Measurements from ENCODE around the gene LRMDA.
"Not testable (repeated sequence)": the region's sequence is repeated elsewhere in the genome, so short reads cannot be mapped to it uniquely, and the experiment has no call there.

LRMDA gene

DNA sequence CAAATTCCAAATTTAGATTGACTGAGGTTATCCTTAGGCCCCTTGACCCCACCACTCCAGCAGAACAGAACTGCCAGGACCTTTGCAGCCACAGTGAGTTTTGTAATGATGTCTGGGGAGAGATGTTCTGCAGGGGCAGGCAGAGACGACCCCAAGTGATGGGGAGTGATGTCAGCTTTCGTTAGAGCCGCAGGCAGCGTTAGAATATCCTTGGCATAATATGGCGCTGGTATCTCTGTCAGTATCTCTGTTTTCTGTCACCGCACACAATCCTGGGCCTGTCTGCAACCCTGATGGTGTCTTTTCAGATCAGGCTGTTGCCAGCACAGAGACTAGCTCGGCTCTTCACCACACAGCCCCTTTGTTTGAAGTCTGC, 1122.6 kb downstream of the LRMDA start:
- DNase-seq (ENCODE audit: low spot score) = no peak

DNA sequence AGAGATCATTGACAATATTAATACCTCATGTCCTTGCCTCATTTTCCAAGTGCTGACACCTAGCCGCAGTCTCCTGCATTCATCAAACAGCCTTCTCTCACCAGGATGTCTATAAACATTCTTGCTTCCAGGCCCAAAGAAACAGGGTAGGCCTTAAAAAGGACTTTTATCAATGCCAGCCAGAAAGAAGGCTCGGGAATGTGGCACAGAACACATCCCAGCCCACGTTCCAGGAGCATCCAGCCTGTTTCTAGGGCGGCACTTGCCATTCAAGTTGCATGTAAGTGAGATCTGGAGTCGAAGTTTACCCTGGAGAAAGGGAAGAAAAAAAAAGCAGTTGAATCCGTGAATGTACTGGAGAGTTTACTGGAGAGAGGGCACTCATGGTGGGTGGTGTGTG, 1123.1 kb downstream of the LRMDA start:
- no peak for DNase-seq (ENCODE audit: low spot score)

DNA sequence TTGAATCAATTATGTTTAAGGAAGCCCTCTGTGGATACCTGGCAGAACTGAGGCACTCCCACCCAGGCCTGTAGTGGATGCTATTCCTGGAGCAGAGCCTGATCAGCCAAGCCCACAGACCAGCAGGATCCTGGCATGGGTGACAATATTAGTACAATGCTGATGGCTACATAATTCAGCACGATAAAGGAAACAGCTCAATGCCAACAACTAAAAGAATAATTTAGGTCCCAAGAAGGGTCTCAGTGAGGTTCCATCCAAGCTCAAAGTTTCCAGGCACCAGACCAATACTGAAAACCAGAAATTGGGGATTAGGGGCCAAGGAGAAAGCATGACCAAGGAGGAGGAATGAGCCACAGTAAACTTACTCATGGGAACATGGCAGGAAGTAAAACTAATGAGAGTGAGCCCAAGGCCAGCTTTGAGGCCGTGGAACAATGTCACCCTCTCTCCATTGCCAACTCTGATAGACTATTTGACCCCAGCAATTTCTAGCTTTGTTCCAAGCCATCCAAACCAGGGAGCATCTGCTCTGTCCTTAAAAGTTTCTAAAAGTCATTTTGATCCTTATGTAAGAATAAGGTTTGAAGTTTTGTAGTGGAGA, 1123.7 kb downstream of the LRMDA start:
- no peak for DNase-seq (ENCODE audit: low spot score)

DNA sequence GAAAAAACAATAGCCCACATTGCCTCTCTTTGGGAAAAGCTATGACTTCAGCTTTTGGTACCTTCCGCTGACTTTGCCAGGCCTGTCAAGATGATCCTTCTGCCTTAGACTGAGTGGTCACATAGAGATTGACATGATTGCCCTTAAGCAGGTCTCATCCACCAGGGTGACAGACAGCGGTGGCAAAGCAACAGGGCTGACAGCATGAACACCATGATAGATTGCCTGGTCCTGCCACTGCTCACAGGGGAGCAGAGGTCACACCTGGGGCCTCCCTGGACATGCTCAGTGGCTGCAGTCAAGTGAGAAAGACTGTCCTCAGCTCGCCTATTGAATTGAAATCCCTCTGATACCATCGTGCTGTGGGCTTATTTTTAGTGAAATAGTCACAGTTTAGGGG, 1125.9 kb downstream of the LRMDA start:
- no peak for DNase-seq (ENCODE audit: low spot score)

DNA sequence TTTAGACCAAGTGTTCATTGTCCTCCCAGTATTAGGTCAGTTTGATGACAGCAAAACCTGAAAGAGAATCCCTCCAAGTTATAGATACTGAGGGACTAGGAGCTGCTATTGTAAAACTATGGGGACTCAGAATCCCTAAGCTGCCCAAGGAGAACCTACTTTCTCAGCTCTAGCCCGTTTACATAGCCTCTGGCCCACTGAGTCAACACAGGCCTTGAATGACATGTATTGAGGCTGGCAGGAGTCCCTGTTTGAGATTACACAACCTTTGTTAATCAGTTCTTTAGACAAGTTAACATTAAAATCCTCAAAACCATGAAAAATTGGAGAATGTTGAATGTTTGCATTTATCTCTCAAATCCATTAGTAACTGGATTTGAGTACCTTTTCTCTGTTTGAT, 1127.2 kb downstream of the LRMDA start:
- no peak for DNase-seq (ENCODE audit: low spot score)

DNA sequence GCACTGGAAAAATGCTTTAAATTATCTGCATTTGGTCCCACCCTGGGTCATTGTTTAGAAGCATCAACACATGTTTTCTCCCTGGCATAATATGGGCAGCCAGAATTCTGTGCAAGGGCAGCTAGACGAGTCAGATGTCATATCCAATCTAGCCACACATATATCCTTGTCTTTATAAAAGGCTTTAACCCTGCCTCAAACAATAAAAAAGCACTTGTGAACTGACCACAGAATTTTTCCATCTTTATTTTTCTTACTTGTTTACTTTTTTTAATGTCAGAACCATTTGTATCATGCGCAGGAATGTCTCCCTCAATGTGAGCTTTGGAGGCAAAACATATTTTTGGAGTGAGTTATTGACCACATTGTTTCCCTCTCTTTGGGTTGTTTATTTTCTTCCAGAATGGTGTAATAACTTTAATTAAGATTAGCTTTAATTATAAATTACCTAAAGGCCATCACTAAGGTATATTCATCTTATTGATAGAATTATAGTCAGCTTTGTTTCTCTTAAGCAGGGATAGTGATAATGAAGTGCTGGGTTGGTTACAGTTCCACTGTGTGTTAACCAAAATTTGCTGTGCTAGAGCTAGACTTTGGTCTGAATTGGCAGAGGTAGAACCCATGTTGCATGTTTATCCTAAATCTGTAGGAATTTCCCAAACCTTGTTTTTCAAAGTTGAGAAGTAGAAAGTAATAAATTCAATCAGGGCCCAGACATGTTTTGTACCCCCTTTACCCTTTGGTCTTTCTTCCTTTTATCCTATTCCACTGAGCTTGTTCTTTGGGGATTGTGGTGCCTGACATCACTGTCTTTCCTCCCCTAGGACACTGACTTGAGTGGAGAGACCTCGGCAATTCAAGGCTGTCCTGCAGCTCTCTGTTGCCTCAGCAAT, 1127.8 kb downstream of the LRMDA start:
- DNase-seq (ENCODE audit: low spot score) = no peak

DNA sequence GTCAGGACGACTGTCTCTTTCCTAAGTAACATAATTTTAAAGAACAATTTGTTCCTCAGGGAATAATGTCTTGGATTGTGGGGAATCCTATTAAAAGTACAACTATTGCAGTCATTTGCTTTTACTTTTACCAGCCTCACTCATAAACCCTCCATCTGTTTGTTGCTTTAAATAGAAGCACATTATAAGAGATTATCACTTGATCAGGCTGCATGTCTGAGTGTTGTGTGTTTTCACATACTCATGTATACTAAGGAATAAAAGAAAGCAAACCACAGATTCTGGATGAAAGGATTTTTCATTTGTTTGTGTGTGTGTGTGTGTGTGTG, 1128.4 kb downstream of the LRMDA start:
- DNase-seq (ENCODE audit: low spot score) = no peak

DNA sequence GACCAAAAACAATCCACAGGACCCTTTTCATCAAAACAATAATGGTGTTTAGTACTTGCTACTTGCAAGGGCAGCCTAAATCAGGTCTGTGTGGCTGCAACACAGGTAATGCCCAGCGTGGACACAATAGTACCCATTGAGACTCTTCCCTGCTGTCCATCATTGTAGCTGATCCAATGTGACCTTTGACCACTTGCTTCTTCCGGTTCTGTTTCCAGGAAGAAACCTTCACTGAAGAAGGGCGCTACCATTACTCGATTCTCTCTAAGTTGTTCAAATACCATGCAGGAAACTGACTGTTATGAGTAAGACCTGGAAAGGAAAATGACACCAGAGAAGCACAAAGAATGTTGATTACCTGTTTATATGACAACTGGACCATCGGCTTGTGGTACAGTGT, 1128.9 kb downstream of the LRMDA start:
- DNase-seq (ENCODE audit: low spot score) = no peak

DNA sequence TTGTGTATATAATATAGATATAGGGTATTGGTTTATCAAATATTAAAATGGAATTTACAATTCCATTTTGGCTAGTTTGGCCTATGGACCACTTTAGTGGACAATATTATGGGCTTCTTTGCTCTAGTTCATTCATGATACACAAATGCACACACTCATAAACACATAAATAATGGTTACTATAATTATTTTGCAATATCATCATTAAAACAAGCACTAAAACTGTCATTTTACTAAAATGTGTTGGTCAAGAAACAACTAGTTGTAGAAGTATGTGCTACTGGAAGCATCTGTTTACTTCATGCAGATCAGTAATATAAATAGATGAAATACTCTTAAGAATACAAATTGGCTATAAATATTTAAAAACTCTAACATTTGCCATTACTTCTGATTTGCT, 1131.9 kb downstream of the LRMDA start:
- DNase-seq (ENCODE audit: low spot score) = no peak

DNA sequence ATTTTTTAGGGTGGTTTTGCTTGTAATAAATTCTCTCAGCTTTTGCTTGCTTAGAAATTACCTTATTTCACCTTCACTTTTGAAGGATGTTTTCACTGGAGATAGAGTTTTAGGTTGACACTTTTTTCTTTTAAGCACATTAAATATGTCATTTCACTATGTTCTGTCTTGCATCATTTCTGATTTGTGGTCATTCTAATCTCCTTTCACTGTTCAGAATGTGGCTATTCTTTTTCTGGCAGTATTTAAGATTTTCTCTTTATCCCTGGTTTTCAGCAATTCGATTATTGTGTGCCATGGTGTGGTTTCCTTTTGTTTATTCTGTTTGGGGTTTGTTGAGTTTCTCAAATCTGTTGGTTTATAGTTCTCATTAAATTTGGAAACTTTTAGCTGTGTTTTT, 1140.6 kb downstream of the LRMDA start:
- DNase-seq (ENCODE audit: low spot score) = no peak

DNA sequence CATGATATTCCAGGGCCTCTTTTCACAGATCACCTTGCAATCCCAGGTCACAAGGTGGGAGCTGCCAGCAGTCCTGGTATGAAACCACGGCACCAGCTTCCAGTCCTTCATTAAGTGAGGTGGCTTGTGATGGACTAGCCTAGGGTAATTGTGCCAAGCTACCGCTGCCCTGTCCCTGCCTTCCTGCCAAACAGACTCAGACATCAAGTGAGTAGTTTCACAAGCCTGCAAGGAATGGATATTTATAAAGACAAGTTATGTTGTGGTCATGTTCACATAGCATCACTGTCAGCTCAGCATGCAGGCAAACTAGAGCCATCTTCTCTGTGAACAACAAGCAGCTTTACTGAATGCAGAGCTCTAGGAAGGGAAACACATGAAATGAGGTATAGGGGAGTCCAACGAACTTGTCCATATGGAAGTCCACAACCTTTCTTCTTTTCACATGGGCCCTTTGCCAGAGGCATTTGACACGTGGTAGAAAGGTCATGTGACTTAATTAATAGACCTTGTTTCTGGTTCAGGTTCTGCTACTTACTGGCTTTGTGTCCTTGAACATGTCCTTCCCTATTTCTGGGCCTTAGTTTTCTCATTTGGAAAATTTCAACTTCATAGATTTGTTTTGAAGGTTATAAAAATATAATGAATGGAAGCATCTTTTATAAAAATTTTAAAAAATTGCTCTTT, 1145.0 kb downstream of the LRMDA start:
- DNase-seq (ENCODE audit: low spot score) = no peak

DNA sequence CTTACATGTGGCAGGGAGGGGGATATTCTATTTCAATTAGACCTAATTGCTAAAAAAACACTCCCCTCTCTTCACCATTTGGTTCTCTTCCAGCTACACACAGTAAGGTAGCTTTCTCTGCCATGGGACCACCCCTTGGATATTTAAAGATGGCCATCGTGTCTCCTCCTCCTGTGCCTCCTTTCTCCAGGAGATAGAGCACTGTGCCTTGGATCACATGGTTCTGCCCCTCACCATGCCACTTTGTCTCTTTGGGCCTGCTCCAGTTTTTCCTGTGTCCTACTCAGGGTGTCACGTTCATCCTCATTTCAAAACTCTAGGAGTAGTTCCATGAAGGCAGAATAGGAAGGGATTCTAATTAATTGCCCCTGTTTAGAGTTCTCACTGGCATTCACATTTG, 1146.0 kb downstream of the LRMDA start:
- no peak for DNase-seq (ENCODE audit: low spot score)

DNA sequence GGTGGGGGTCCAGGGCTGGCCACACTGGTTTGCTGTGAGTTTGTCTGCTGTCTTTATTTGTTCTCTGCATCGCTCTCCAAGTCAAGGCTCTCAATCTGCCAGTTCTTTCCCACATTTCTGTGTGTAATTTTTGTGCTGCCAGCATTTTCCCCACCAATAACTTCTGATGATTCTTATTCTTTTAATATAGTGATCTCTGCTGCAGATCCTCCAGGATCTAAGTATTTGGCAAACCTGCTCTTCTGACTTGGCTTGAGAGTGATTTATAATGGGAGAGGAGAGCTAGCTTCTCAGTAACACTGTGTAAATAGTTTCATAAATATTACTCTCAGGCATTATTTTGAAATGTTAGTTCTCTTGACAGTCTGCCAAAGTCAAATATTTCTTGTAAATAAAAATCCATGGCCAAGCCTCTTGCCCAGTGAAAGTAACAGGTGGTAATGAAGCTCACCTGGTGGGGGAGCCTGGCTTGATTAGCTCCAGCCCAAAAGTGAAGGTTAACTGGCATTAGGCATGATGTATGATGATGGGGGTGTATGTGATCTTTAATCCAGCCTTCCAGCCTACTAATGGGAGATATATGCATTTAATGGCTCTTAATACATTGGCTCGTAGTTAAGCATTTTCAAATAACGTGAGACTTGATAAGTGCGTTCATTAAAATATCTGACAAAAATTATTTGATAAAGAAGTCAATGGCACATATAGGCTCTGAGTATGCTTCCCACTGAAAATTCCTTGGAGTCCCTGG, 1150.3 kb downstream of the LRMDA start:
- DNase-seq (ENCODE audit: low spot score) = no peak

DNA sequence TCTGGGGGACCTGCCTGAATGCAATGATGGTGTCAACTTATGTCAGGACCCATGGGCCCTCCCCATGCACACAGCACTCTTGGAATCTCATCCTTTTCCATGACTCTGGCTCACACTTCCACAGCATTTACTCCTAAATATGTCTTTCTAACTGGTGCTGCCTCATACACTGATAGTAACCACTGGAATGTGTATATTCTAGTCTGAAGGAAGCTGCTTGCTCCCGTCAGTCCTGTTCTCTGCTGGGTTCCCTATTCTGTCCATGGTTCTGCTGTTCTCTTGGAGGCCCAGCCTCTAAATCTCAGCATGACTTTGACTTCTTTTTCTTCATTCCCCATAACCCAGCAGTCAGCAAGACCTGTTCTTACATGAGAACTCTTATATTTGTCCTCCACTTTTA, 1151.1 kb downstream of the LRMDA start:
- DNase-seq (ENCODE audit: low spot score) = no peak

DNA sequence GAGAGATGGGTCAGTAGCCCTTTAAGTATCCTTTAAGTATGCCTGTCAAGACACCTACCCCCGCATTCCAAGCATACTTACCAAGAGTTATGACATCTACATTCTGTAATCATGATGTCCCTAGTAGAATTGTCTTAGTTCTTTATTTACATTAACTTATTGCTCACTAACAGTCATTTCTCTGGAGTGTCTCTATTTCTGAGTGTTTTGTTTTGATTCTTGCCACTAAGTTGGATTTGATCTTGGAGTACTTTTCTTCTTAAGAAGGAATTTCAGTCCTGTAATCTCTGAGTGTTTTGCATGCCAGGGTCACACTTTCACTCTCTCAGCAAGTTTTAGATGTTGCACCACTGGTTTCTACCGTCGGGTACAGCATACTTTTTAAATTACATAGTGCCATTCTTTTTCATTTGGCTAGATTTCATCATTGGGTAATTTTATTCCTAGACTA, 1152.3 kb downstream of the LRMDA start:
- DNase-seq (ENCODE audit: low spot score) = peak; percentile 2

DNA sequence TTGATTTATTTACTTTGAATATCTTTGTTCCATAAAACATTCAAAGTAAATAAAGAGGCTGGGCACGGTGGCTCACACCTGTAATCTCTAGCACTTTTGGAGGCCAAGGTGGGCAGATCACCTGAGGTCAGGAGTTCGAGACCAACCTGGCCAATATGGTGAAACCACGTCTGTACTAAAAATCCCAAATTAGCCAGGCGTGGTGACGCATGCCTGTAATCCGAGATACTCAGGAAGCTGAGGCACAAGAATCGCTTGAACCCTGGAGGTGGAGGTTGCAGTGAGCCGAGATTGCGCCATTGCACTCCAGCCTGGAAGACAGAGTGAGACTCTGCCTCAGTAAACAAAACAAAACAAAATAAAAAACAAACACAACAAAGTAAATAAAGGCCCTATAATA, 1153.0 kb downstream of the LRMDA start:
- DNase-seq (ENCODE audit: low spot score) = not testable (repeated sequence)

All from SW480 (cell line).